Central memory CD4-positive, alpha-beta T cell (primary cell): Measurements from ENCODE around the gene TM4SF5.

Source experiments
- DNase-seq: peaks from one replicate; pipeline ENCODE4 v3.0.0; 2022
- total RNA-seq, 3 experiments: gene quantifications; one replicate each; lab custom pipeline; 2026; lab: John Stamatoyannopoulos, UW

Gene TM4SF5, protein sequence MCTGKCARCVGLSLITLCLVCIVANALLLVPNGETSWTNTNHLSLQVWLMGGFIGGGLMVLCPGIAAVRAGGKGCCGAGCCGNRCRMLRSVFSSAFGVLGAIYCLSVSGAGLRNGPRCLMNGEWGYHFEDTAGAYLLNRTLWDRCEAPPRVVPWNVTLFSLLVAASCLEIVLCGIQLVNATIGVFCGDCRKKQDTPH
- total RNA-seq: 0 reads per million in 3 experiments

DNA sequence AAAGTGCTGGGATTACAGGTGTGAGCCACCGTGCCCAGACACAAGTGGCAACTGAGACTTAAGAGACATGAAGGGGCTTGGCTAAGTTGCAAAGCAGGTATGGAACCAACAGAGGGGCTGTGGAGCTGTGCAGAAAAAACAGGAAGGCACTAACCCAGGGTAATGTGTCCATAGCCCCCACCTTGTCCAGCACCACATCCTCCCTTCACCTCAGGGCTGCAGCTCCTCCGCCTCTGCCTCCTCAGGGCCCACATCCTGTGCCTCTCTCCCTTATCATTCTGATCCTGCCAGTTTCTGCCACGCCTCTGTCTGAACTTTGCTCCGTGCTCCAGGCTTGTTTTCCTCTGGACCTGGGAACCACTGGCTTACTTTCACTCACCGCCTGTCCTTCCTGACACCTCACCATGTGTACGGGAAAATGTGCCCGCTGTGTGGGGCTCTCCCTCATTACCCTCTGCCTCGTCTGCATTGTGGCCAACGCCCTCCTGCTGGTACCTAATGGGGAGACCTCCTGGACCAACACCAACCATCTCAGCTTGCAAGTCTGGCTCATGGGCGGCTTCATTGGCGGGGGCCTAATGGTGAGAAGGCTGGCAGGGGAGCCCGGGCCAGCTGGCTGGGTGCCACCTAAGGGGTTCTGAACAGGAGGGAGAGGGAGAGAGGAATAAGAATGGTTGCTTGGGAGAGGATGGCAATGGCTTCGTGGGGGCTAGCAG, at the start of gene TM4SF5:
Gene TM4SF5 (plus strand): TSS at position 368 of the 716 bp plus-strand sequence. CDS start 37 bp downstream, at position 405.
- DNase-seq: no peak

DNA sequence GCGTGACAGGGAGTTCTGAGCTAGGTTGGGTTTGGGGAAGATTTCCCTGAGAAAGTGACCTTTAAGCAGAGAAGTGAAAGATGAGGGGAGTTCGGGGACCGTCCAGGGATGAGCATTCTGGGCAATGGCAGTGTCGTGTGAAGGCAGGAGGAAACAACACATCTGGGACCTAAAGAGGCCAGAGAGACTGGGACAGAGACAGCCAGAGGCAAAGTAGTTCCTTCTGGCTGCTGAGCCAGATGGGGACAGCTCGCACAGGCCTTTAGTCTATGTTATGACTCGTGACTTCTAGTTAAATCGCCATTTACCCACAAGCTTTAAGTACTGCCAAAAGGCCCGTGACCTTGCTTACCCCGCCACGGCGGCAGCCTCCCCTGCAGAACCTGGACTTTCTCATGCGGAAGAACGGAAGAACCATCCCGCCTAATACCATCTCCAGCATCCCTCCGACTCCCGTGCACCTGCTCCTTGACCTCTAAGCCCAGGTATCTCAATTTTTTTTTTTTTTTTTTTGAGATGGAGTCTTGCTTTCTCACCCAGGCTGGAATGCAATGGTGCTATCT, 48.9 kb upstream of the TM4SF5 start:
- no peak for DNase-seq

DNA sequence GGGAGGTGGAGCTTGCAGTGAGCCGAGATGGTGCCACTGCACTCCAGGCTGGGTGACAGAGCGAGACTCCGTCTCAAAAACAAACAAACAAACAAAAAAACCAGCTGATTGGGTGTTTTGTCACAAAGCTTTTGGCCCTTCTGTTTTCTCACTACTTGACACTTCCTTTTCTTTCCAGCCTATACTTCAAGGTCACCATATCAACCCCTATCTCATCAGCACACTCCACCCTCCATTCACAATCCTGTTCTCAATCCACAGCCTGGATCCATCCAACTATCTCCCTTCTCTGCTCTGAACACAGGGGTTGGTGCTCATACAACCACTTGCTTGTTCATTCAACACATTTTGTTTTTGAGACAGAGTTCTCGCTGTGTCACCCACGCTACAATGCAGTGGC, 47.0 kb upstream of the TM4SF5 start:
- no peak for DNase-seq

DNA sequence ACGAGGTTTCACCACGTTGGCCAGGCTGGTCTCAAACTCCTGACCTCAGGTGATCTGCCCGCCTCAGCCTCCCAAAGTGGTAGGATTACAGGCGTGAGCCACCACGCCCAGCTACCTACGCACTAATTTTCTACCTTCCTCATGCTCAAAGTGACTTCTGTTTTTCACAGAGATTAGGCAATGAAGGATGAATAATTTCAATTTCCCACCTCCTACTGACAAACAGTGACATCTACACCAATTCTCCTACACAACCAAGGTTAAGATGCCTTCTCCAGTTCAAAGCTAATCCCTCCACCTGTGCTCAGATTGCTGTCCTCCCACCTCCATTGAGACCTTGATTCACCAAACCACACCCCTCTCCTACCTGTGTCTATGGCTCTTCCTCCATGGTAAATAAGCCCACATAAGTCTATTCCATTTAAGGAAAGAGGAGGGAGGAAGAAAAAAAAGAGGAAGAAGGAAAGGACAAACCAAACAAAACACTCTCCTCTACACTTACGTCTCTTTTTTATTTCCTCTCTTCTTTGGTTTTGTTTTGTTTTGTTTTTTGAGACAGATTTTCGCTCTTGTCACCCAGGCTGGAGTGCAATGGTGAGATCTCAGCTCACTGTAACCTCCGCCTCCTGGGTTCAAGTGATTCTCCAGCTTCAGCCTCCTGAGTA, 45.9 kb upstream of the TM4SF5 start:
- DNase-seq: no peak

DNA sequence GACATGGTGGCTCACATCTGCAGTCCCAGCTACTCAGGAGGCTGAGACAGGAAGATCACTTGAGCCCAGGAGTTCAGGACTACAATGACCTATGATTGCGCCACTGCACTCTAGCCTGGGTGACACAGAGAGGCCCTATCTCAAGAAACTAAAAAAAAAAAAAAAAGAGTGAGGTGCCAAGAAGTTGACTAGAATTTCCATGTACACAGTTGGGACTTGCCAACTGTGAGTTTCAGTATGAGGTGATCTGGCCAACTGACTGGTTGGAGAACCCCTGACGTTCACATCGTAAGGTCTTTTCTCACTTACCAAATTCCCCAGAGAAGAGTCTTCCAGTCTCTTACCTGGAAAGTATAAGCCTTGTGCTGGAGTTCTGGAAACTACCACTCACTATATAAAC, 43.6 kb upstream of the TM4SF5 start:
- no peak for DNase-seq

DNA sequence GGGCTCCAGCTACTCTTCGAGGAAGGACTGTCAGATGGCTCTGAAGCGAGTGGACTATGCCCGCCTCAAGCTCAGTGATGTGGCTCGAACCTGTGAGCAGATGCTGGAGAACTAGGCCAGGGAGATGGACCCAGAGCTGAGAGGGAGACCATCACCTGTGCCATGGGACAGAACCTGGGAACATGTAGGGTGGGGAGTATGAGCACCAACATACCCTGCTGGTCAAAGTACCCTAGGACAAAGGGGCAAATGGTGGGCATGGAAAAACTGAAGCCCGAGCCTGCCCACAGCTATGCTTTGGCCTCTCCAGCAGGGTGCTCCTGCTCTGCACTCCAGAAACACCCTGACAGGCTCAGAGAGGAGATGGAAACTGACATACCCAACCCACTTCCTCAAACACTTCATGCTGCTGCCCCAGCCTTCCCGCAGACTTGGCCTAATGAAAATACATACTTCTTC, 38.6 kb upstream of the TM4SF5 start:
- DNase-seq: no peak

DNA sequence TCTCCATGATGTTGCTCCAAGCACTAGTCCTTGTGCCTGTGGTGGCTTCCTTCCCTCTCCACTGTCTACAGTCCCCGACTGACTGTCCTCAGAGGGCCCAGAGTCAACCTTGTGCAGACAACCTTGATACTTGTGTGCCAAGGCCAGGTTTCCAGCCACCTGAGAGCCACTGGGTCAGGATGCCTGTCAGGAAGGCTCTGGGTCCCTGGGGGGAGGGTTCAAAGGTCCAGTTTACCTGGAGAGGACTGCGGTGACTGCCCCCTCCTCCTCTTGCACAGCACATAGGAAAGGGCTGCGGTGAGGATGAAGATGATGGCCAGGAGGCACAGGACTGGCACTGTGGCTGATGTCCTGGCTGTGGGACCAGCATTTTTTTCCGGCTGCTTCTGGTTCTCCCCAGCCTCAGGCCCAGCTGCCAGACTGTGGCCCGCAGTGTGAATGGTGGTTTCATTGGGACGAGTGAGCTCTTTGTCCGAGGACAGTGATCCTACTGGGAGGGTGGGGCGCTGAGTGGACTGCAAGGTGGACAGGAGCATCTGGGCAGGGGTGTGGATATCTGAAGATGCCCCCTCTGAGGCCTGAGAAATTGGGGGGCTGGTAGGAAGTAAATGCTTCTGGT, 36.7 kb upstream of the TM4SF5 start:
- DNase-seq: no peak

DNA sequence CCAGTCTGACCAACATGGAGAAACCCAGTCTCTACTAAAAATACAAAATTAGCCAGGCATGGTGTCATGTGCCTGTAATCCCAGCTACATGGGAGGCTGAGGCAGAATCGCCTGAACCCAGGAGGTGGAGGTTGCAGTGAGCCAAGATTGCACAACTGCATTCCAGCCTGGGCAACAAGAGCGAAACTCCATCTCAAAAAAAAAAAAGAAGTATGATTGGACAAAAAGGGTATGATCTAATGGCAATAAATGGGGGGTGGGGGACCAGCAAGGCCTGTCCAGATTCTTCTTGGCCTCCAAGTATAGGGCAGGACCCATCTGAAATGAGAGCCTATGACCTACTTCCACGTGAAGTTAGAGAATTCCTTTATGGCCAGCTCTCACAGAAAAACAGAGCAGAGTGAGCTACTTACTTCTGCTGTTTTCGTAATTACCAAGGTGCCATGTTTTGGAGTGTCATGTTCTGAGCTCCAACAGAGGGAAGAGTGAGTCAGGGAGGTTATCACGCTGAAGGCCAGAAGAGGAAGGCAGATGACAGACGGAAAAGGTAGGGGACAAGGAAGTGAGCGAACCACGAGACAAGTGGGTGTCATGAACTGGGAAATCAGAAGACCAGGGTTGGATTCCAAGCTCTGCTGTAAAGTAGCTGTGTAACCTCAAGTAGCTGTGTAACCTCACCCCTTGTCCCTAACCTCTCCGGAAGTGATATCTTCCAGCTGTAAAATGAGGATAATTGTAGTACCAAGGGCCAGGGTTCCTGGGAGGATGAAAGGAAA, 35.6 kb upstream of the TM4SF5 start:
- no peak for DNase-seq

DNA sequence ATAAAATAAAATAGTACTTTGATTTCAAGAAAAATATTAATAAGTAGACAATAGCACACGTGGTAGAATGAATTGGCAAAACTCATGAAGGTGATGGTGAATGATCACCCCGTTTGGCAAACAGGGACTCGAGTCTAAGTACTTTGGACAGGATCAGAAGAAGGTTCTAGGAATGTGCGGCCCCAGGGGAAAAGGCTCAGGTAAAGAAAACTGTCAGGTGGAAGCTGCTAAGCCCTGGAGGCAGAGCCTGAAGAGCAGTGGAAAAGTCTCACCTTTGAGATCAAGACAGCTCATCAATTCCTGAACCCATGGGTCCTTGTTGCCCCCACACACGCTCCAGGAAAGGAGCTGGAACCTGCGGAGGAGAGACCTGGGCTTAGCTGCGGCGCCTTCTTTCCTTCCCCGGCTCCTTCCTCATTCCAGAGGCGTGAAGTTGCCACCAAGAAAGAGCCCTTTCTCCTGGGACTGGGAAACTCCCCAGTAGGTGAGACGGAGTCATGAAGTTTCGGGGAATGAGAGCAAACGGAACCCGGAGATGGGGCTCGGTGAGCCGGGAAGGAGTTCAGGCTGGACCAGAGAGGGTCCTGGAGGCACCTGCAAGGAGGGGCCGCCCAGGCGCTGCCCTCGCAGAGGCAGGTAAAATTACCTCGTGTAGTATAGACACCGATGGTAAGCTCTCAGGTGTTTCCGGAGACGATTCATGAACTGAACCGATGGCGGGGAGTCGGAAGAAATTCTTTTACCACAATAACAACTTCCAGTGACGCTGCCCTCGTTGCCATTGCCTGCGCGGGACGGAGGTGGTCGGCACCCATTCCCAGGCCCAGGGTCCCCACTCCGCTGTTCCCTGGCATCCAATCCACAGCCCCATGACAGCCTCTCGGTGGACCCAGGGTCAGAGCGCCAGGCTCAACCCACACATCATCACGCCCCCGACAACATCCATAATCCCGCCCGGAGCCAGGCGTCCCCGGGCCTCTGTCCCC, 33.3 kb upstream of the TM4SF5 start:
- peak; percentile 39 for DNase-seq

DNA sequence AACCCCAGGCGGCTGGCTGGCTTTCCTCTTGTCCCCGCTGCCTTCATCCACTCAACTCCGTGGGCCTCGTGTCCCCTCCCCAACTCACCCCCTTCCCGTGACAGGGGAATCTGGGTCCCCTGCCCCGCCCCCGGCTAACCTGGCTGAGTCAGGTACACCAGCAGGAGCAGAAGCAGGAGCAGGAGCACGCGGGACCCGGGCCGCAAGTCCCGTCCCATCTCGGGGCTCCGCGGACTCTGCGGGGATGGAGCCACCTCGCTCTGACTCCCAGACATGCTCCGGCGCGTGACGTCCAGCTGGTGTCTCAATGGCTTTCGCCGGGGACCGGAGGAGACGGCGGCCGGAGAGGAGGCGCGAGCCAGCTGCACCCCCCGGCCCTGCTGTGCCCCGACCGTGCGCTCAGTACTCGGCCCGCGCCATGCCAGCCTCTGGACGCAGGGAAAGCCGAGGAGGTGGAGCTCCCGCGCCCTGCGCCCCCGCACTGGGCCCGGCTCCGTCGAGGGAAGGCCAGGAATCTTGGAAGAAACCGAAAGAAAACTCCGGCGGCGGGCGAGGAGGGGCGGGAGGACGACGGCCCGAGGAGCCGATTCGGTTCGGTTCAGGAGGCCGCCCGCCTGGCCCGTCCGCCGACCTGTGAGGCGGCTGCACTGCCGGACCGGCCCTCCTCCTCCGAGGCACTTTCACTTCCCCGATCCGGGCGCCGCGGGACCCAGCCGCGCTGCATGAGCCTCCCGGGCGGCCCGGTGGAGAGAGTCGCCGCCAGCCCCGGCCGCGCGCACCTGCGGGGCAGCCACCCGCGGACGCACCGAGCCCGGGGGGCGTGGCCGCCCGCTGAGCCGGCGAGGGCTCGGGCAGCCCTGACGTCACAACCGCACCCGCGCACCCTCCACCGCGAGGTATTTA, 32.3 kb upstream of the TM4SF5 start, which contains the start of the genes CXCL16 and ZMYND15:
Gene CXCL16 (minus strand): TSS at position 807 of the 903 bp plus-strand sequence. CDS start 589 bp downstream, at position 218.
Gene ZMYND15 (plus strand): TSS at position 712 of the 903 bp plus-strand sequence. CDS start 716 bp downstream, outside the sequence.
- DNase-seq: peak; percentile 69

DNA sequence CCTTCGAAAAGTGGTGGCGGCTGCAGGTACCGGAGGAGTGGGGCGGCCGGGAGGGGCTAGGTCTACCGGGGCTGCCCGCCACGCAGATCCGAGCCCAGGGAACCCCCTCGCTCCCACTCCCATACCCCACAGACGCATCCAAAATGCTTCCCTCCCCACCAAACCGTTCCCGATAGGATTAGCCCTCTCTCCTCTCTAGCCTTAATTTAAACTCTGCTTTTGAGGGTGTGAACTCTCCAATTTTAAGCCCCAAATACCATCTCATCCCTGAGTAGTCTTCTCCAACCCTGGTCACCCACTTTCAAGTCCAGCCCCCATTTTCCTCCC, 31.7 kb upstream of the TM4SF5 start:
- no peak for DNase-seq

DNA sequence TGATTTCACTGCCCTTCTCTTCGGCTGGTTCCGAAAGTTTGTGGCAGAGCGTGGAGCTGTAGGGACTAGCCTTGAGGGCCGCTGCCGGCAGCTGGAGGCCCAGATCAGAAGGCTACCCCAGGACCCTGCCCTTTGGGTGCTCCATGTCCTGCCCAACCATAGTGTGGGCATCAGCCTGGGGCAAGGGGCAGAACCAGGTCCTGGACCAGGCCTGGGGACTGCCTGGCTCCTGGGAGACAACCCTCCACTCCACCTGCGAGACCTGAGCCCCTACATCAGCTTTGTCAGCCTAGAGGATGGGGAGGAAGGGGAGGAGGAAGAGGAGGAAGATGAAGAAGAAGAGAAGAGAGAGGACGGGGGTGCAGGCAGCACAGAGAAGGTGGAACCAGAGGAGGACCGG, 31.1 kb upstream of the TM4SF5 start:
- no peak for DNase-seq

DNA sequence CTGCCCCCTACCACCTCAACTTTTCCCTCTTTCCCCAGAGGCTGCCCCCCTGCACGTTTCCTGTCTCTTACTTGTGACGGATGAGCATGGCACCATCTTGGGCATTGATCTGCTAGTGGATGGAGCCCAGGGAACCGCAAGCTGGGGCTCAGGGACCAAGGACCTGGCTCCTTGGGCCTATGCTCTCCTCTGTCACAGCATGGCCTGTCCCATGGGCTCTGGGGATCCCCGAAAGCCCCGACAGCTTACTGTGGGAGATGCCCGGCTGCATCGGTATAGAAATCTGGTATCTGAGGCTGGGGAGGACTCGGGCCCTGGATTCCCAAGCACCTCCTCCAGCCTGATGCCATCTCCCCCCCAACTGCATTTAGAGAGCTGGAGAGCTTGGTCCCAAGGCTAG, 30.1 kb upstream of the TM4SF5 start:
- DNase-seq: no peak

DNA sequence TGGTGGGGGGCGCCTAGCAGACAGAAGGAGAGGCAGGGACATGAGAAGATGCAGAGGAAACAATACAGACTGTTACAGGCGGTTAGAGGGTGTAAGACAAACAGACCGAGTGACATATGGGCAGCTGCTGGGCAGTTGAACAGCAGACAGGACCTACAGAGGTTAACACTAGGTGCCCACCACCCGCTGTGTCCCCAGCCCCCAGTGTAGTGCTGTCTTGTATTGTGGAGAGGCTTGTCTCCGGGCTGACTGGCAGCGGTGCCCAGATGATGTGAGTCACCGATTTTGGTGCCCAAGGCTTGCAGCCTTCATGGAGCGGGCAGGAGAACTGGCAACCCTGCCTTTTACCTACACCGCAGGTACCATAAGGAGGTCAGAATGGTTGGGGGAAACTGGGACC, 29.6 kb upstream of the TM4SF5 start:
- no peak for DNase-seq

DNA sequence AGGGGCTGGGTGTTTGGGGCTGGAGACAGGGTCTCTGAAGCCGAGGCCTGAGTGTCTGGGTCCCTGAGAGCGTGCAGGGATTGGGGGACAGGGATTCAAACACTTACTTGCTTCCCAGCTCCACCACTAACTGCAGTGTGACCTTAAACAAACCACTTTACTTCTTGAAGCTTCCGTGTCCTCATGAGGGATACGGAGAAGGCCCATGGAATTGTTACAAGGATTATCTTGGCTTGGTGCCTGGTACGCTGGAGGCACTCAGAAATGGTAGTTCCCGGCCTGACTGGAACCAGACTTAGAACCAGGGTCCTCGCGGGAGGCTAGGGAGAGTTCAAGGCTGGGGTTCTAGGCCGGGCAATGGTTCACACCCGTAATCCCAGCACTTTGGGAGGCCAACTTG, 29.1 kb upstream of the TM4SF5 start:
- no peak for DNase-seq

DNA sequence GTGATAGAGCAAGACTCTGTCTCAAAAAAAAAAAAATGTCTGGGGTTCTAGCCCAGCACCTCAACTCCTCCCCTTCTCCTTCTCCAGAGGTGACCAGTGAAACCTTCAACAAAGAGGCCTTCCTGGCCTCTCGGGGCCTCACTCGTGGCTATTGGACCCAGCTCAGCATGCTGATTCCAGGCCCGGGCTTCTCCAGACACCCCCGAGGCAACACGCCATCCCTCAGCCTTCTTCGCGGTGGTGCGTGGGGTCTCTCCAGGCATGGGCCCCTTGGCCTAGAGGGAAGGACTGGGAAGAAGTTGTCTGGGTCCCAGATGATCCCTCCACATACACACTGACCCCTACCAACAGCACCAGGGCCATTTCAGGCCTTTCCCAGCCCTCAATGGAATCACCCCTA, 28.5 kb upstream of the TM4SF5 start:
- DNase-seq: no peak

DNA sequence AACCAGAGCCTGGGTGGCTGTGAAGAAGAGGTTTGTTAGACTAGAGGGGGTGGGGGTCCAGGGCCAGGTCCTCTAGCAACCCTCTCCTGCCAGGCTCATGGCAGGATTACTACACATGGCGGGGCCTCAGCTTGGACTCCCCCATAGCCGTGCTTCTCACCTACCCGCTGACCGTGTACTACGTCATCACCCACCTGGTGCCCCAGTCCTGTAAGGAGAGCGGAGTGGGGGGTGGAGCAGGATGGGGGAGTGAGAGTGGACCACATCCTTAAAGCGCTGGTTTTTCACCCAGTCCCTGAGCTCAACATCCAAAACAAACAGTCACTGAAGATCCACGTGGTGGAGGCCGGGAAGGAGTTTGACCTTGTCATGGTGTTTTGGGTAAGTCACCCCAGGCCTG, 27.8 kb upstream of the TM4SF5 start:
- no peak for DNase-seq

DNA sequence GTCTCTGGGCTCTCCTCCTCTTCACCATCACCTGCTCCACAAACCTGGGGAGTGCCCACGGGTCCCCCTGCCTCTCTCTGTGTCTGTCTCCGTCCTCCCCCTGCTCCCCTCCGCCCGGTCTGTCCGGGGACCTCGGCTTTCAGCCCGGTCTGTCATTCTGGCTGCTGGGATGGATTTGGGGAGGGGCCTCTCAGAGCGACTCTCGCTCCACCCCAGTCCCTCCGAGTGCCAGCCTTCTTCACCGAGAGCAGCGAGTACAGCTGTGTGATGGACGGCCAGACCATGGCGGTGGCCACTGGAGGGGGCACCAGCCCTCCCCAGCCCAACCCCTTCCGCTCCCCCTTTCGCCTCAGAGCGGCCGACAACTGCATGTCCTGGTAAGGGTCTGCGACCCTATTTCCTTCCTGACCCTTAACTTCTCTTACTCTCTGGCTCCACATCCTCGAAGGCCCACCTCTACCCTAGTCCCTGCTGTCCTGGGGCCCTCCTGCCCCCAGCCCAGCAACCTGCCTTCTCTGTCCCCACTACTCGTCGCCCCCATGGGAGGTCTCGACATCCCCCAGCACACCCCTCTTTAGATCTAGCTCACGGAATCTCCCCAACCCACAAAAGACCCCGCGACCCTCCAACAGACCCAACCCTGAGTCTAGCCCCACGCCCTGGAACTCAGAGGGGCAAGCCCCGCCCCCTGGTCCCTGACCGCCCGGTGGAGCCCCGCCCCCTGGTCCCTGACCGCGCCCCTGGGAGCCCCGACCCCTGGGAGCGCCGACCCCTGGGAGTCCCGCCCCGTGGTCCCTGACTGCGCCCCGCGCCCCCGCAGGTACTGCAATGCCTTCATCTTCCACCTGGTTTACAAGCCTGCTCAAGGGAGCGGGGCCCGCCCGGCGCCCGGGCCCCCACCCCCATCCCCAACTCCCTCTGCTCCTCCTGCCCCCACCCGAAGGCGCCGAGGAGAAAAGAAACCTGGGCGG, 26.4 kb upstream of the TM4SF5 start:
- DNase-seq: no peak

DNA sequence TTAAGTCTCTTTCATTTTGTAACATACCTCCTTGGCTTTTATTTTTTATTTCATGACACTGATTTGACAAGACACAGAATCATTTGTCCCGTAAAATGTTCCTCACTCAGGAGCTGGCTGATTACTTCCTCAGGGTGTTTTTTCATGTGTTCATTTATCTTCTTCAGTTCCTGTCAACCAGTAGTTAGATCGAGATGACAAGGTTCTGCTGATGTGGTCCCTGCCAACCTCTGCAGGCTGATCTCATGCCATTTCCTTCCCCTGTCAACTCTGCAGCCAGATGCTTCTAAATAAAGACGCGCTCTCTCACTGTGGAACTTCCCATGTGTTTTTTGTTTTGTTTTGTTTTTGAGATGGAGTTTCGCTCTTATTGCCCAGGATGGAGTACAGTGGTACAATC, 23.8 kb upstream of the TM4SF5 start:
- DNase-seq: peak; percentile 41
